Nephron (organoid): ENCODE measurements around the gene ACADSB.
A peak's percentile ranks its signal among the peaks of the same experiment; 100 is the strongest.

Experiments
- H3K27ac Mint-ChIP-seq, 3 experiments: 2 replicates each; pipeline ENCODE4 v1.8.0; 2020; ENCODE audit warnings: mixed read lengths in 3 of 3, mild to moderate bottlenecking in 2 of 3, moderate library complexity in 1 of 3
- H3K27me3 Mint-ChIP-seq: 2 replicates; pipeline ENCODE4 v1.8.0; 2021; ENCODE audit warnings: low read depth, mild to moderate bottlenecking, moderate library complexity, mixed read lengths
- H3K36me3 Mint-ChIP-seq: 2 replicates; pipeline ENCODE4 v1.8.0; 2020; ENCODE audit warnings: low read depth, mixed read lengths
- H3K4me1 Mint-ChIP-seq: 2 replicates; pipeline ENCODE4 v1.8.0; 2020; ENCODE audit warnings: mixed read lengths
- H3K4me3 Mint-ChIP-seq, 3 experiments: 2 replicates each; pipeline ENCODE4 v1.8.0; 2020; ENCODE audit warnings: mild to moderate bottlenecking in 3 of 3, mixed read lengths in 3 of 3, moderate library complexity in 2 of 3
- H3K9me3 Mint-ChIP-seq: 2 replicates; pipeline ENCODE4 v1.8.0; 2020; ENCODE audit warnings: mixed read lengths
- TF ChIP-seq, protein P1 (sequence below), 3 experiments: fragments of 200-600 bp; sonication (generic); IDR thresholded peaks; one replicate each; pipeline ENCODE4 v1.5.0; 2021; ENCODE audit warnings: antibody characterized with exemption in 3 of 3; ENCODE audit not compliant: unreplicated experiment in 3 of 3

The ACADSB gene

DNA sequence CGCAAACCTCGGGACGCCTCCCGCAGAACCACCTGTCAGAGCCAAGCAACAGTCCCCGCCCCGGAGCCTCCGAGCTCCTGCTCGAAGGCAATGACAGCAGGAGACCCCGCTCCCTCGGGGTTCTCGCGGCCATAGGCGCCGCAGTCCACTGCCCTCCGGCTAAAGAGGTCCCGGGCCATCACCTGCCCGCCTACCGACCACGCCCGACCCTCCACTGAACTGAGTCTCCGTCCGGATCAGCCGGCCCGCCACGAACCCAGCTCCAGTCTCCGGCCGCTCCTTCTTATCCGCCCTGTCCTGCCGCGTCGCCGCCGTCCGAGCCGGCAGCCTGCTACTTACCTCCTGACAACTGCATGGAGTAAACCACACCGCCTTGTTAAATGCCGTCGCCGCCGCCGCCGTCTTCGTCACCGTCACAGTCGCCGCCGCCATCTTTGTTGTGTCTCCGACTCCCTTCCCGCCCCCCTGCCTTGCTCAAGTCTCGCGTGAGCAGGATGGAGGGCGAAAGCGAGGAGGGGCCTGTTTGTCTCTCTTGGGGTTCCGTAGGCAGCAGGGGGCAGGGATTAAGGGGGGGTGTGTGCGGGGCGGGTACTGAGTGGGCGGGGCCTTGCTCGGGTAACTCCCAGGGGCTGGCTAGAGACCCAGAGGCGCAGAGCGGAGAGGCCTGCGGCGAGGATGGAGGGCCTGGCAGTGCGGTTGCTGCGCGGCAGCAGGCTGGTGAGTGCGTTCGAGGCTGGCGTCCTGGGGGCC, at the start of gene ACADSB, which contains the start of gene IKZF5:
Gene ACADSB, plus strand, starts transcription at position 652 of the 750 bp plus-strand sequence. Its CDS starts 24 bp downstream, at position 676.
Gene IKZF5, minus strand, starts transcription at position 441 of the 750 bp plus-strand sequence. CDS start 10,170 bp downstream, outside the sequence.
- TF ChIP-seq, protein P1, sequence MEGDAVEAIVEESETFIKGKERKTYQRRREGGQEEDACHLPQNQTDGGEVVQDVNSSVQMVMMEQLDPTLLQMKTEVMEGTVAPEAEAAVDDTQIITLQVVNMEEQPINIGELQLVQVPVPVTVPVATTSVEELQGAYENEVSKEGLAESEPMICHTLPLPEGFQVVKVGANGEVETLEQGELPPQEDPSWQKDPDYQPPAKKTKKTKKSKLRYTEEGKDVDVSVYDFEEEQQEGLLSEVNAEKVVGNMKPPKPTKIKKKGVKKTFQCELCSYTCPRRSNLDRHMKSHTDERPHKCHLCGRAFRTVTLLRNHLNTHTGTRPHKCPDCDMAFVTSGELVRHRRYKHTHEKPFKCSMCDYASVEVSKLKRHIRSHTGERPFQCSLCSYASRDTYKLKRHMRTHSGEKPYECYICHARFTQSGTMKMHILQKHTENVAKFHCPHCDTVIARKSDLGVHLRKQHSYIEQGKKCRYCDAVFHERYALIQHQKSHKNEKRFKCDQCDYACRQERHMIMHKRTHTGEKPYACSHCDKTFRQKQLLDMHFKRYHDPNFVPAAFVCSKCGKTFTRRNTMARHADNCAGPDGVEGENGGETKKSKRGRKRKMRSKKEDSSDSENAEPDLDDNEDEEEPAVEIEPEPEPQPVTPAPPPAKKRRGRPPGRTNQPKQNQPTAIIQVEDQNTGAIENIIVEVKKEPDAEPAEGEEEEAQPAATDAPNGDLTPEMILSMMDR (IDR thresholded peaks at IDR 0.05; ENCODE audit: unreplicated experiment in 3 of 3), result no peak

DNA sequence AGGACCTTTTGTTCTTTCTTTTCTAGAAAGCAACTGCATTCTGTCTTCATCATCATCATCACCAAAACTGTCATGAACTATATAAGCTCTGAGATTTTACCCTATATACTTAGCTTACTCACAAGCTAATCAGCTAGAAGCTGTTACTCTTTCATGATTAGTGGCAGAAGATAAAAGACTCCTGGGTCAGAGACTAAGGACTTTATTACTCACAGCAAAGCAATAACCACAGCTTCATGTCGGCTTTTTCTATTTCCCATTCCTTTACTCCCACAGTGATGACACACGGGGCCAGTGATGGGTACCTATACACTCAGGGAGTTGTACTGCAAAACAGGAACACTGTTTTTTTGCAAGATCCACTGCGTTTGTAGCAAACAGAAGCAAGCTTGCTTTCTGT, 46.4 kb upstream of the ACADSB start:
- Mint-ChIP-seq H3K27ac (no peak overlapping the region), H3K27me3 (no peaks in the 10 kb centered on the region), H3K4me3 (no peak overlapping the region), H3K36me3 (peaks cover 5% of the 10 kb centered on the region), H3K9me3 (peaks cover 26% of the 10 kb centered on the region), H3K4me1 (no peaks in the 10 kb centered on the region)
- TF ChIP-seq, protein P1 (IDR thresholded peaks at IDR 0.05; ENCODE audit: unreplicated experiment in 3 of 3), result no peak

More for the DNA sequence above, at the start of gene ACADSB, which contains the start of gene IKZF5:
- no peaks in the 10 kb centered on the region for H3K27me3 Mint-ChIP-seq
- peaks cover 9% of the 10 kb centered on the region for H3K36me3 Mint-ChIP-seq
- no peaks in the 10 kb centered on the region for H3K9me3 Mint-ChIP-seq
- H3K4me3 Mint-ChIP-seq, result peak within 1 kb of the TSS; percentile 97 to 98 (median 98)
- peaks cover 34% of the 10 kb centered on the region for H3K4me1 Mint-ChIP-seq
- H3K27ac Mint-ChIP-seq, result peak within 1 kb of the TSS; percentile 86 to 99 (median 97)

DNA sequence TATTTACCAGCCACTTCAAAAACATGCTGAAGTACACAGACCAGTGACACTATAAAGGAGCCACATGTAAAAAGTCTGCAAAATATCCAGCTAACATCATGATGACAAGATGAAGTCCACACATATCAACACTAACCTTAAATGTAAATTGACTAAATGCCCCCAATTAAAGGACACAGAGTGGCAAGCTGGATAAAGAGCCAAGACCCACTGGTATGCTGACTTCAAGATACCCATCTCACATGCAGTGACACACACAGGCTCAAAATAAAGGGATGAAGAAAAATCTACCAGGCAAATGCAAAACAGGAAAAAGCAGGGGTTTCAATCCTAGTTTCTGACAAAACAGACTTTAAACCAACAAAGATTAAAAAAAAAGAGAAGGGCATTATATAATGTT, 41.9 kb upstream of the ACADSB start:
- peaks cover 5% of the 10 kb centered on the region for H3K36me3 Mint-ChIP-seq
- H3K4me1 Mint-ChIP-seq, result no peaks in the 10 kb centered on the region
- peaks cover 37% of the 10 kb centered on the region for H3K9me3 Mint-ChIP-seq
- no peak overlapping the region for H3K27ac Mint-ChIP-seq
- H3K27me3 Mint-ChIP-seq, result no peaks in the 10 kb centered on the region
- no peak overlapping the region for H3K4me3 Mint-ChIP-seq
- TF ChIP-seq, protein P1 (IDR thresholded peaks at IDR 0.05; ENCODE audit: unreplicated experiment in 3 of 3), result no peak

DNA sequence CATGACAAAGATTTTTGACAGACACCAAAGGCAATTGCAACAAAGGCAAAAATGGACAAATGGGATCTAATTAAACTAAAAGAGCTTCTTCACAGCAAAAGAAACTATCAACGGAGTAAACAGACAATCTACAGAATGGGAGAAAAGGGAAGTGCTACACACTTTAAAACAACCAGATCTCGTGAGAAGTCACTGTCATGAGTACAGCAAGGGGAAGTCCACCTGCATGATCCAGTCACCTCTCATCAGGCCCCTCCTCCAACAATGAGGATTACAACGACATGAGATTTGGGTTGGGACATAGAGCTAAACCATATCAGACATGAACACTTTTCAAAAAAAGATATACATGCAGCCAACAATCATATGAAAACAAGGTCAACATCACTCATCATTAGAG, 40.1 kb upstream of the ACADSB start:
- no peak overlapping the region for H3K4me3 Mint-ChIP-seq
- no peaks in the 10 kb centered on the region for H3K4me1 Mint-ChIP-seq
- peaks cover 37% of the 10 kb centered on the region for H3K9me3 Mint-ChIP-seq
- TF ChIP-seq, protein P1 (IDR thresholded peaks at IDR 0.05; ENCODE audit: unreplicated experiment in 3 of 3), result no peak
- H3K36me3 Mint-ChIP-seq, result peaks cover 5% of the 10 kb centered on the region
- no peak overlapping the region for H3K27ac Mint-ChIP-seq
- no peaks in the 10 kb centered on the region for H3K27me3 Mint-ChIP-seq

DNA sequence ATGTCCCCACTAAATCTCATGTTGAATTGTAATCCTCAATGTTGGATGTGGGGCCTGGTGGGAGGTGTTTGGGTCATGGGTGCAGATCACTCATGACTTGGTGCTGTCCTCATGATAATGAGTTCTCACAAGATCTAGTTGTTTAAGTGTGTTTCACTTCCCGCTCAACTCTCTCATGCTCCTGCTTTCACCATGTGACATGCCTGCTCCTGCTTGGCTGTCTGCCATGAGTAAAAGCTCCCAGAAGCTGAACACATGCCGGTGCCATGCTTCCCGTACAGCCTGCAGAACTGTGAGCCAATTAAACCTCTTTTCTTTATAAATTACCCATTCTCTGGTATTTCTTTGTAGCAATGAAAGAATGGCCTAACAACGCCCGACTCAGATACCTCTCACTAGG, 34.8 kb upstream of the ACADSB start:
- TF ChIP-seq, protein P1 (IDR thresholded peaks at IDR 0.05; ENCODE audit: unreplicated experiment in 3 of 3), result no peak
- Mint-ChIP-seq H3K27ac (no peak overlapping the region), H3K4me3 (no peak overlapping the region), H3K27me3 (no peaks in the 10 kb centered on the region), H3K9me3 (no peaks in the 10 kb centered on the region), H3K4me1 (no peaks in the 10 kb centered on the region), H3K36me3 (no peaks in the 10 kb centered on the region)
